Psoas muscle (tissue), 8 donors: ENCODE measurements around the gene MYOZ2. TPM values are rescaled to one million over a fixed set of nuclear protein-coding genes. Genes with fewer than 3 reads are reported as not detected.

Experiments used
- ATAC-seq, 4 donors: fragments of 200-7000 bp; cut with Tn5 transposase; one replicate each; pipeline ENCODE4 v1.9.1; 2020; ENCODE audit warnings: moderate library complexity in 3 of 4, mild to moderate bottlenecking in 2 of 4
- DNase-seq, 2 donors: peaks; one replicate each; pipeline ENCODE4 v3.0.0-alpha.2; 2020
- H3K27ac ChIP-seq: fragments of 200-600 bp; one replicate; pipeline ENCODE4 v1.8.0; 2022
- H3K27me3 ChIP-seq, 3 donors: fragments of 200-600 bp in 1 of 3; one replicate each; pipeline versions ENCODE4 v1.6.1 to v1.8.0; 2013 to 2022; ENCODE audit warnings: low read length in 2 of 3, mild to moderate bottlenecking in 2 of 3, moderate library complexity in 1 of 3; ENCODE audit not compliant: insufficient read depth in 3 of 3
- H3K36me3 ChIP-seq, 2 donors: fragments of 200-600 bp in 1 of 2; one replicate each; pipeline versions ENCODE4 v1.6.1 to v1.8.0; 2013 to 2022; ENCODE audit warnings: low read depth in 1 of 2, mild to moderate bottlenecking in 1 of 2, moderate library complexity in 1 of 2; ENCODE audit not compliant: insufficient read depth in 1 of 2
- H3K4me1 ChIP-seq: fragments of 200-600 bp; one replicate; pipeline ENCODE4 v1.8.0; 2022
- H3K4me3 ChIP-seq: fragments of 200-600 bp; one replicate; pipeline ENCODE4 v1.8.0; 2022; ENCODE audit warnings: mild to moderate bottlenecking
- H3K9me3 ChIP-seq: fragments of 200-600 bp; one replicate; pipeline ENCODE4 v1.8.0; 2022
- whole genome bisulfite sequencing, 3 donors: extraction: QIAGEN DNeasy Blood & Tissue Kit; methylation state at CpG; one replicate each; pipeline versions ENCODE4 v1.1.6 to v1.1.7; 2013; 5-methylcytosine and 5-hydroxymethylcytosine counted together
- intact Hi-C, 2 donors: fragments of 100-400 bp; cut with DNase I; formaldehyde crosslinking; loops; one replicate each; pipeline versions ENCODE4 v1.11.0 to v1.14.2; 2022
- polyA plus RNA-seq, 3 donors: library from polyadenylated mRNA; stranded (reverse); fragments of 200-250 nt; gene quantifications; one replicate each; pipeline ENCODE4 v1.2.3, GENCODE V29; 2013
- total RNA-seq, 4 donors: library from RNA; stranded (reverse); fragmentation: NEBNext Ultra II Directional in 2 of 4; extraction: Animal tissue kit (Norgen Biotek cat#: 25700) in 2 of 4; gene quantifications; one replicate each; pipeline versions ENCODE4 v1.2.1 to v1.2.4, GENCODE V29; 2021 to 2023
- TF ChIP-seq, protein P1 (sequence below): fragments of 200-600 bp; IDR thresholded peaks from one replicate; pipeline ENCODE4 v1.8.0; 2022; ENCODE audit warnings: antibody characterized with exemption
- donor health status: healthy with polysubstance abuse.
- donor health status: DM: no; HTN: no; CAD: no; lungs with moderate emphysema.
- donor health status: Bipolar disorder and iron deficiency.
- donor health status: healthy.
- donor health status: DM: yes; HTN: yes; CAD: no.
- donor health status: DM: no; HTN: no; CAD: no.
- donor health status: DM: no; HTN: no; CAD: no.
- donor health status: DM: yes; HTN: yes; CAD: no.

The MYOZ2 gene
- total and polyA plus RNA-seq, 7 donors = 55.1 to 469 (median 204) TPM

DNA sequence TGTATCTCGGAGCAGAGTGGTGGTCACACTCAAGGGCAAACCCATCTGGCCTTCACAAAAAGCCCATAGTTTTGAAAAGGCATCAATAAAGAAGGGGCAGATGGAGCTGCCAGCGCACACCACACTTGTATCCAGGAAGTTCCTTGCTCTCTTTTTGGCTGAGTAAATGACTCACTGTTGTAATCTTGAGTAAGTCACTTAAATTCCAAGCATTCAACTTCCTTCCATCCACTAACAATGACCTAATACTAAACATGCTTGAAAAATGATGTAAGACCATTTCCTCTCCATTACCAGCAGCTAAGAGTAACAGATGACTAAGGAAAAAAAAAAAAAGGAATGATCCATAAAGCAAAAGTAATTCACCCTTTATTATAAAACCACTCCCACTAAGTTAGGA, 32.4 kb upstream of the MYOZ2 start:
- Histone ChIP-seq H3K9me3 (no peaks in the 10 kb centered on the region), H3K36me3 (no peaks in the 10 kb centered on the region), H3K4me3 (no peak overlapping the region), H3K27ac (peak overlapping the region; percentile 77), H3K27me3 (no peaks in the 10 kb centered on the region), H3K4me1 (peaks cover 51% of the 10 kb centered on the region)
- ATAC-seq = peak; percentile 76 to 84 (median 80)
- TF ChIP-seq, protein P1, sequence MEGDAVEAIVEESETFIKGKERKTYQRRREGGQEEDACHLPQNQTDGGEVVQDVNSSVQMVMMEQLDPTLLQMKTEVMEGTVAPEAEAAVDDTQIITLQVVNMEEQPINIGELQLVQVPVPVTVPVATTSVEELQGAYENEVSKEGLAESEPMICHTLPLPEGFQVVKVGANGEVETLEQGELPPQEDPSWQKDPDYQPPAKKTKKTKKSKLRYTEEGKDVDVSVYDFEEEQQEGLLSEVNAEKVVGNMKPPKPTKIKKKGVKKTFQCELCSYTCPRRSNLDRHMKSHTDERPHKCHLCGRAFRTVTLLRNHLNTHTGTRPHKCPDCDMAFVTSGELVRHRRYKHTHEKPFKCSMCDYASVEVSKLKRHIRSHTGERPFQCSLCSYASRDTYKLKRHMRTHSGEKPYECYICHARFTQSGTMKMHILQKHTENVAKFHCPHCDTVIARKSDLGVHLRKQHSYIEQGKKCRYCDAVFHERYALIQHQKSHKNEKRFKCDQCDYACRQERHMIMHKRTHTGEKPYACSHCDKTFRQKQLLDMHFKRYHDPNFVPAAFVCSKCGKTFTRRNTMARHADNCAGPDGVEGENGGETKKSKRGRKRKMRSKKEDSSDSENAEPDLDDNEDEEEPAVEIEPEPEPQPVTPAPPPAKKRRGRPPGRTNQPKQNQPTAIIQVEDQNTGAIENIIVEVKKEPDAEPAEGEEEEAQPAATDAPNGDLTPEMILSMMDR = no peak
- intact Hi-C loops = no loop called here
- 35 to 53% (median 44%) methylated on average over 2 of the region's 2 CpGs for WGBS, 3 donors
- DNase-seq = peak; percentile 50 to 58

DNA sequence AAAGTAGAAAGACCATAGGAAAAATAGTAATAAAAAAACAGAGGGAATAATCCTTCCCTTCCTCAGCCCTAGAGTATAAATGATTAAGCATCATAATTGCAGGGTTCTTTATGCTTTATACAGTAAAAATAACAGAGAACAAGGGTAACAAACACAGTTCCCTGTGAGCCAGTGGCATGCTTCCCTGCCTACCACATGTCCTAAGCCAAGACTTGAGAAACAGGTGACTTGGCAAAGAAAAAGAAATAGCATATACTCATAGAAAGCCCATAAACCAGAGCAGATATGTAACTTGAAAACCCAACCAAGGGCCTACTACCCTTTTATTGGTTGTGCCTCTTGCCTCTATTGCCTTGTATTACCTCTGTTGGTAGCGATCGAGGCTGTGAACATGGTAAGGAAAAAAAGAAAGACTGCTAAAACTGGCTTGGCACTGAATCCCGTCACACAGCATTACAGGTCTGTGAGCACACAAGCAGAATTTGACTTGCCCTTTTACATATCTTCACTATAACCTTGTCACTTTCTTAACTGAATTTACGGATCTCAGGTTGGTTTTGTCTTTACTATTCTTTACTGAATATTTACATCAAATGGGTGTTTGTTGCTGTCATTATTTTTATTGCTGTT, 30.9 kb upstream of the MYOZ2 start:
- peak overlapping the region; percentile 23 for H3K4me3 ChIP-seq
- WGBS, 3 donors = 22 to 56% (median 35%) methylated on average over 4 of the region's 4 CpGs
- H3K9me3 ChIP-seq = no peaks in the 10 kb centered on the region
- no peaks in the 10 kb centered on the region for H3K27me3 ChIP-seq
- ATAC-seq = peak; percentile 38 to 65 (median 58)
- TF ChIP-seq, protein P1 = no peak
- peak overlapping the region; percentile 77 for H3K27ac ChIP-seq
- no peaks in the 10 kb centered on the region for H3K36me3 ChIP-seq
- peaks cover 36% of the 10 kb centered on the region for H3K4me1 ChIP-seq
- no peak for DNase-seq
- intact Hi-C loops = no loop called here

DNA sequence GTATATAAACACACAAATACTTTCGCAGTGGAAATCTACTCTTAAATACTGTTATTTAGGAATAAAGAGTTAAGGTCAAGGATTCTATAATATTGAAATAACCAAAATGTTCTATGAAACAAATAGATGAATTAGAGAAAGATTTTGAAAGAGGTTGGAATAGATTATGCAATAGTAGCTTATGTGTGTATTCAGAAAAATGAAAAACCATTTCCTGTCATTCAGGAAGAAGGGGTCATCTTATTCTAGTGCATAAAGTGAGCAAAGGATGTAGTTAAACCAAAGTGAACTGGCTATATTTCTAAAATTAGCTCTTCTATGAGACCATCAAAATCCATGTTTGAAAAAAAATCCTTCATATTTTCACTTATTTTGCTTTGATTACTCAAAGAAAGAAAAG, 30.0 kb upstream of the MYOZ2 start:
- DNase-seq = no peak
- H3K36me3 ChIP-seq = no peaks in the 10 kb centered on the region
- peaks cover 34% of the 10 kb centered on the region for H3K4me1 ChIP-seq
- ATAC-seq = no peak
- H3K27me3 ChIP-seq = no peaks in the 10 kb centered on the region
- 95 to 100% (median 100%) methylated on average over 1 of the region's 1 CpG for WGBS, 3 donors
- H3K4me3 ChIP-seq = no peak overlapping the region
- intact Hi-C loops = no loop called here
- TF ChIP-seq, protein P1 = no peak
- H3K27ac ChIP-seq = peak overlapping the region; percentile 77
- H3K9me3 ChIP-seq = no peaks in the 10 kb centered on the region

DNA sequence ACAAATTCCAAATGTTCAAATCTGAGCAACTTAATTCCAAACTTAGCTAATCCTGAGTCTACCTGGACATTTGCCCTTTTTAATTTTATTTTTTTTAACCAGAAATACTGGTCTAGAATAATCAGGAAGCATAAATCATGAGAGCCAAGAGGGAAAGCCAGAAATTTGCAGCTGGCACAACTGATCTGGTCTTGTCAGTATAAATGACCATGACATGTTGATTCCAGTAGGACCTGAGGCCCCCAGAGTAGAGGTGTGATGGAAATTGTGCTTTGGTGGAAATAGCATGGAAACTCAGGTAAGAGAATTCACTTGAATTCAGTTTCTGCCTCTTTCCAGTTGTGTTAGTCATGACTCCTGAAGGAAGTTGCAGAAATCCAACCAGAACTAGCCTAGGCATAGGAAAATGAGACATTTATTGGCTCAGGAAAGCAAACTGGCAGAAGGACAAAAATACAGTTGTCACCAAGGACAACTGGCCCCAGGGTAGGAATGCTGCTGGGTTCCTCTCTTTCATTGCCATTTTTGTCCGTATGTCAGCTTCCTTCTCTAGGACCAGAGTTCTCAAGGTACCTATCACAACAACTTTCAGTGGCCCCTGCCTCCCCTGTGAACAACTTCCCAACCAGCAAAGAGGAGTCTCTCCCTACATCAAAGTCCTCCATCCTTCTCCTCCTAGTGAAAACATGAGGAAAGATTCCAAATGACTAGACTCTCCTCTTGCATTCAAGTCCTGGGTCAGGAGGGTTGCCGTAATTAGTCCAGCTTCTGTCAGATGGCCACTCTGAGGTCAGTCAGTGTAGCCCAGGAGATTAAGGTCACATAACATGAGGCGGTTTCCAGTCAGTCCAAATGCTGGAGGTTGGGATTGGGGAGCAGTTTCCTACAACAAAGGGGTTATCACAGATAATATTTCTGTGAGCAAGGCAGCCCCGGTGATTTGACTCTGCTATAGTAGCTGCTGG, 29.3 kb upstream of the MYOZ2 start:
- peak overlapping the region; percentile 77 for H3K27ac ChIP-seq
- no peaks in the 10 kb centered on the region for H3K9me3 ChIP-seq
- TF ChIP-seq, protein P1 = no peak
- H3K4me3 ChIP-seq = no peak overlapping the region
- peak; percentile 19 to 50 (median 44) for ATAC-seq
- WGBS, 3 donors = 22 to 35% (median 26%) methylated on average over 4 of the region's 4 CpGs
- peaks cover 34% of the 10 kb centered on the region for H3K4me1 ChIP-seq
- no peak for DNase-seq
- H3K27me3 ChIP-seq = no peaks in the 10 kb centered on the region
- no peaks in the 10 kb centered on the region for H3K36me3 ChIP-seq
- intact Hi-C loops = no loop called here
